Keratinocyte (primary cell): ENCODE results near the gene IGF1R. TPM values are rescaled to one million over a fixed set of nuclear protein-coding genes. Genes with fewer than 3 reads are reported as not detected.
A peak's percentile ranks its signal among the peaks of the same experiment; 100 is the strongest.

Experiments used
- DNase-seq: peaks from one replicate; pipeline ENCODE4 v3.0.0-alpha.2; 2011; ENCODE audit warnings: low read depth, missing footprints, low spot score
- FAIRE-seq: peaks from 2 replicates; lab custom pipeline; 2011; peaks lifted over from hg19 to GRCh38; lab: Jason Lieb, UNC
- H2AFZ ChIP-seq: 2 replicates; pipeline ENCODE4 v1.6.0; 2012; ENCODE audit warnings: low read length, control low read depth, inconsistent platforms; ENCODE audit not compliant: control insufficient read depth
- H3K27ac ChIP-seq: 2 replicates; pipeline ENCODE4 v1.5.1; 2011; ENCODE audit warnings: low read length; ENCODE audit not compliant: control insufficient read depth, insufficient read depth
- H3K27me3 ChIP-seq: 3 replicates; pipeline ENCODE4 v1.6.0; 2011; ENCODE audit warnings: low read length; ENCODE audit not compliant: control insufficient read depth, insufficient read depth; ENCODE audit errors: extremely low read depth
- H3K36me3 ChIP-seq, 2 experiments: 2 replicates in 1 of 2; 3 replicates in 1 of 2; pipeline ENCODE4 v1.5.1; 2011; ENCODE audit warnings: low read length in 2 of 2, mild to moderate bottlenecking in 1 of 2; ENCODE audit not compliant: control insufficient read depth in 2 of 2, insufficient read depth in 2 of 2; ENCODE audit errors: extremely low read depth in 1 of 2
- H3K4me1 ChIP-seq: 3 replicates; pipeline ENCODE4 v1.5.1; 2011; ENCODE audit warnings: low read length; ENCODE audit not compliant: control insufficient read depth, insufficient read depth; ENCODE audit errors: extremely low read depth
- H3K4me2 ChIP-seq: 3 replicates; pipeline ENCODE4 v1.6.0; 2011; ENCODE audit warnings: low read depth, low read length; ENCODE audit not compliant: control insufficient read depth, insufficient read depth; ENCODE audit errors: extremely low read depth
- H3K4me3 ChIP-seq, 3 experiments: fragments of 200-600 bp in 1 of 3; sonication (generic) in 1 of 3; 2 replicates in 2 of 3; 3 replicates in 1 of 3; pipeline ENCODE4 v1.5.1; 2011 to 2016; ENCODE audit warnings: low read length in 3 of 3, mild to moderate bottlenecking in 3 of 3, control low read depth in 2 of 3, inconsistent platforms in 1 of 3, low read depth in 1 of 3, mixed read lengths in 1 of 3, mixed run types in 1 of 3, moderate library complexity in 1 of 3; ENCODE audit not compliant: control insufficient read depth in 2 of 3, insufficient read depth in 2 of 3; ENCODE audit errors: extremely low read depth in 1 of 3
- H3K79me2 ChIP-seq: 2 replicates; pipeline ENCODE4 v1.6.0; 2012; ENCODE audit warnings: low read length; ENCODE audit not compliant: control insufficient read depth, insufficient read depth
- H3K9ac ChIP-seq: 3 replicates; pipeline ENCODE4 v1.6.0; 2011; ENCODE audit warnings: low read length; ENCODE audit not compliant: control insufficient read depth, insufficient read depth; ENCODE audit errors: extremely low read depth
- H3K9me1 ChIP-seq: 3 replicates; pipeline ENCODE4 v1.6.0; 2011; ENCODE audit warnings: low read length; ENCODE audit not compliant: control insufficient read depth, insufficient read depth; ENCODE audit errors: extremely low read depth
- H3K9me3 ChIP-seq: 2 replicates; pipeline ENCODE4 v1.5.1; 2012; ENCODE audit warnings: low read depth, low read length; ENCODE audit not compliant: control insufficient read depth
- H4K20me1 ChIP-seq: 3 replicates; pipeline ENCODE4 v1.6.0; 2011; ENCODE audit warnings: low read length; ENCODE audit not compliant: control insufficient read depth, insufficient read depth; ENCODE audit errors: extremely low read depth
- CTCF ChIP-seq, 3 experiments: IDR thresholded peaks in 1 of 3; conservative IDR thresholded peaks in 1 of 3; optimal IDR thresholded peaks in 1 of 3; 2 replicates in 2 of 3; 3 replicates in 1 of 3; pipeline versions ENCODE3 to v1.5.1; 2011; ENCODE audit warnings: low read length in 3 of 3, mild to moderate bottlenecking in 3 of 3, moderate library complexity in 2 of 3, control low read depth in 1 of 3, inconsistent platforms in 1 of 3; ENCODE audit not compliant: insufficient read depth in 2 of 3; ENCODE audit errors: extremely low read depth in 1 of 3
- EZH2 ChIP-seq: IDR thresholded peaks from one replicate; pipeline ENCODE4 v1.6.1; 2012; ENCODE audit warnings: inconsistent platforms, mild to moderate bottlenecking, low read length, moderate library complexity
- dilution Hi-C: fragments of 300-500 bp; cut with MboI; formaldehyde crosslinking; loops from one replicate; pipeline ENCODE4 v1.7.0; 2020; ENCODE audit warnings: low sequenced_read_pairs; ENCODE audit not compliant: extremely low pct_ligation_motif_present
- polyA plus RNA-seq, 5 experiments: library from polyadenylated mRNA; depleted of rRNA in 3 of 5; stranded (reverse) in 3 of 5; stranded (forward) in 1 of 5; unstranded in 1 of 5; fragments of >200 nt; gene quantifications; 1 replicate in 1 of 5; 2 replicates in 3 of 5; 3 replicates in 1 of 5; pipeline versions ENCODE4 v1.2.1 to v1.2.3, GENCODE V29; 2011 to 2012; ENCODE audit warnings: missing spikeins in 2 of 5, low read depth in 1 of 5, low replicate concordance in 1 of 5

The IGF1R gene
- polyA plus RNA-seq, 1 donor (not counting 4 experiments of a cell fraction or from before 2014, with no cell fraction given) = 14.5 TPM

- Histone ChIP-seq H3K79me2 (peaks cover 99% of the 10 kb centered on the region), H4K20me1 (peaks cover 3% of the 10 kb centered on the region), H3K9ac (no peak overlapping the region), H3K9me1 (no peaks in the 10 kb centered on the region), H3K9me3 (no peaks in the 10 kb centered on the region), H3K4me3 (no peak overlapping the region), H3K27me3 (no peaks in the 10 kb centered on the region), H3K36me3 (peaks cover 7 to 8% of the 10 kb centered on the region in 2 experiments), H2AFZ (no peak overlapping the region), H3K4me2 (peak overlapping the region; percentile 65), H3K4me1 (peaks cover 32% of the 10 kb centered on the region), H3K27ac (no peak overlapping the region)
- TF ChIP-seq EZH2 (no peak), CTCF (optimal IDR thresholded peaks at IDR 0.05 in 1 of 3, IDR thresholded peaks at IDR 0.05 in 1 of 3, conservative IDR thresholded peaks at IDR 0.05 in 1 of 3; ENCODE audit: extremely low read depth in 1 of 3, insufficient read depth in 2 of 3, low read length in 3 of 3) (peak; percentile 77 to 90 (median 89))
- DNase-seq (no peak), FAIRE-seq (peak; percentile 83)
- dilution Hi-C loops = no loop called here
Observed at GRCh38 chr15:98658831-98659699, 10.7 kb downstream of the IGF1R start.

GRCh38 chr15:98660055-98660454 is 11.7 kb downstream of the IGF1R start:
- Histone ChIP-seq H3K27ac (no peak overlapping the region), H3K9ac (no peak overlapping the region), H2AFZ (no peak overlapping the region), H3K36me3 (peaks cover 7 to 8% of the 10 kb centered on the region in 2 experiments), H4K20me1 (peaks cover 3% of the 10 kb centered on the region), H3K9me3 (no peaks in the 10 kb centered on the region), H3K4me3 (no peak overlapping the region), H3K27me3 (no peaks in the 10 kb centered on the region), H3K79me2 (peaks cover 98% of the 10 kb centered on the region), H3K9me1 (no peaks in the 10 kb centered on the region), H3K4me2 (no peak overlapping the region), H3K4me1 (peaks cover 28% of the 10 kb centered on the region)
- no peak for FAIRE-seq
- dilution Hi-C loops = no loop called here
- no peak for DNase-seq
- no peak for TF ChIP-seq EZH2
- no peak for TF ChIP-seq CTCF (optimal IDR thresholded peaks at IDR 0.05 in 1 of 3, IDR thresholded peaks at IDR 0.05 in 1 of 3, conservative IDR thresholded peaks at IDR 0.05 in 1 of 3; ENCODE audit: extremely low read depth in 1 of 3, insufficient read depth in 2 of 3, low read length in 3 of 3)
